GM12801 (cell line): ENCODE results near the gene ARHGEF2.

Experiments
- CTCF ChIP-seq: IDR thresholded peaks from one replicate; pipeline ENCODE4 v1.5.1; 2011; ENCODE audit warnings: control low read depth; ENCODE audit not compliant: insufficient read length; ENCODE audit errors: extremely low read depth

The ARHGEF2 gene

GRCh38 chr1:156019946-156020292 lies 41.6 kb upstream of the ARHGEF2 start:
- TF ChIP-seq CTCF: no peak

- no peak for TF ChIP-seq CTCF
These were observed 36.5 kb upstream of the ARHGEF2 start for GRCh38 chr1:156014829-156015228.

GRCh38 chr1:156012051-156012817 lies 33.9 kb upstream of the ARHGEF2 start:
- no peak for TF ChIP-seq CTCF

- TF ChIP-seq CTCF: no peak
These were observed 31.1 kb upstream of the ARHGEF2 start for GRCh38 chr1:156009404-156009803.

- no peak for TF ChIP-seq CTCF
These were observed 28.5 kb upstream of the ARHGEF2 start for GRCh38 chr1:156006666-156007376.

- no peak for TF ChIP-seq CTCF
These were observed 26.7 kb upstream of the ARHGEF2 start for GRCh38 chr1:156004843-156005584.

GRCh38 chr1:156003923-156004188 lies 25.5 kb upstream of the ARHGEF2 start:
- no peak for TF ChIP-seq CTCF
